Endothelial cell of umbilical vein (primary cell): ENCODE measurements around the gene TMOD2. TPM values are rescaled to one million over a fixed set of nuclear protein-coding genes. Genes with fewer than 3 reads are reported as not detected.

ENCODE experiments used
- BruUV-seq: library from RNA; stranded (reverse); fragments of 400-500 nt; replicated peaks from 2 replicates; lab custom pipeline; 2021; lab: Mats Ljungman, UMichigan
- CTCF ChIA-PET: fragments of 300-600, 350-600 bp; sonication (Branson Sonifier 250); formaldehyde crosslinking; loops from one replicate; lab custom pipeline; 2021; ENCODE audit warnings: antibody characterized with exemption, inconsistent platforms; lab: Charles Lee
- POLR2A ChIA-PET: fragments of 300-600, 350-600 bp; sonication (Branson Sonifier 250); formaldehyde crosslinking; loops from one replicate; lab custom pipeline; 2021; ENCODE audit warnings: antibody characterized with exemption, inconsistent platforms; lab: Charles Lee
- DNase-seq: peaks from one replicate; pipeline ENCODE4 v3.0.0-alpha.2; 2011; ENCODE audit warnings: low read depth, low spot score
- FAIRE-seq: peaks from 2 replicates; lab custom pipeline; 2011; peaks lifted over from hg19 to GRCh38; lab: Jason Lieb, UNC
- H2AFZ ChIP-seq: 2 replicates; pipeline ENCODE4 v1.6.0; 2012; ENCODE audit warnings: low read depth, low read length, control low read depth, inconsistent platforms
- H3K27ac ChIP-seq: 2 replicates; pipeline ENCODE4 v1.5.1; 2011; ENCODE audit warnings: low read depth, mild to moderate bottlenecking, control low read depth, low read length, moderate library complexity; ENCODE audit not compliant: insufficient read depth
- H3K27me3 ChIP-seq, 2 experiments: 2 replicates each; pipeline versions ENCODE4 v1.6.0 to v1.6.1; 2011; ENCODE audit warnings: low read length in 2 of 2, mixed read lengths in 1 of 2; ENCODE audit not compliant: control insufficient read depth in 2 of 2, insufficient read depth in 2 of 2
- H3K36me3 ChIP-seq, 2 experiments: 2 replicates in 1 of 2; 3 replicates in 1 of 2; pipeline ENCODE4 v1.5.1; 2011; ENCODE audit warnings: low read length in 2 of 2, mild to moderate bottlenecking in 1 of 2, moderate library complexity in 1 of 2; ENCODE audit not compliant: control insufficient read depth in 2 of 2, insufficient read depth in 2 of 2; ENCODE audit errors: extremely low read depth in 1 of 2
- H3K4me1 ChIP-seq: 3 replicates; pipeline ENCODE4 v1.5.1; 2011; ENCODE audit warnings: mild to moderate bottlenecking, low read length; ENCODE audit not compliant: control insufficient read depth, insufficient read depth; ENCODE audit errors: extremely low read depth
- H3K4me2 ChIP-seq: 2 replicates; pipeline ENCODE4 v1.6.1; 2011; ENCODE audit warnings: low read length, control low read depth, mixed read lengths; ENCODE audit not compliant: insufficient read depth
- H3K4me3 ChIP-seq, 3 experiments: fragments of 200-600 bp in 1 of 3; sonication (generic), shearing (Covaris generic) in 1 of 3; replicated peaks in 1 of 3; 2 replicates each; pipeline ENCODE4 v1.5.1; 2011 to 2016; ENCODE audit warnings: control low read depth in 3 of 3, low read length in 3 of 3, mild to moderate bottlenecking in 2 of 3, inconsistent platforms in 1 of 3, low read depth in 1 of 3, moderate library complexity in 1 of 3; ENCODE audit not compliant: insufficient read depth in 1 of 3
- H3K79me2 ChIP-seq: 2 replicates; pipeline ENCODE4 v1.6.0; 2012; ENCODE audit warnings: low read length, inconsistent platforms; ENCODE audit not compliant: control insufficient read depth, insufficient read depth
- H3K9ac ChIP-seq: replicated peaks from 2 replicates; pipeline ENCODE3; 2011; ENCODE audit warnings: low read length, control low read depth; ENCODE audit not compliant: insufficient read depth; ENCODE audit errors: extremely low read depth
- H3K9me1 ChIP-seq: replicated peaks from 3 replicates; pipeline ENCODE4 v1.6.0; 2011; ENCODE audit warnings: mild to moderate bottlenecking, low read length; ENCODE audit not compliant: control insufficient read depth, insufficient read depth; ENCODE audit errors: extremely low read depth
- H3K9me3 ChIP-seq: replicated peaks from 2 replicates; pipeline ENCODE4 v1.5.1; 2012; ENCODE audit warnings: low read length, inconsistent platforms; ENCODE audit not compliant: control insufficient read depth, insufficient read depth
- H4K20me1 ChIP-seq: replicated peaks from 2 replicates; pipeline ENCODE3; 2011; ENCODE audit warnings: mild to moderate bottlenecking, low read length; ENCODE audit not compliant: control insufficient read depth, insufficient read depth; ENCODE audit errors: extremely low read depth
- EZH2 ChIP-seq: IDR thresholded peaks from 2 replicates; pipeline ENCODE4 v1.6.1; 2012; ENCODE audit warnings: borderline replicate concordance, low read depth, mild to moderate bottlenecking, moderate library complexity, low read length, inconsistent platforms; ENCODE audit not compliant: severe bottlenecking
- JUN ChIP-seq: IDR thresholded peaks from 2 replicates; pipeline ENCODE4 v1.6.1; 2011; ENCODE audit warnings: borderline replicate concordance, low read depth; ENCODE audit not compliant: insufficient read length, insufficient read depth
- MYC ChIP-seq: IDR thresholded peaks from one replicate; pipeline ENCODE4 v1.6.1; 2011; ENCODE audit warnings: mild to moderate bottlenecking, low read depth, low read length
- POLR2A ChIP-seq: IDR thresholded peaks from 2 replicates; pipeline ENCODE4 v1.6.1; 2012; ENCODE audit warnings: low read depth, mild to moderate bottlenecking, control low read depth, low read length
- POLR2AphosphoS5 ChIP-seq: IDR thresholded peaks from 2 replicates; pipeline ENCODE4 v1.6.1; 2012; ENCODE audit warnings: low read depth, mild to moderate bottlenecking, control low read depth, low read length, moderate library complexity; ENCODE audit not compliant: insufficient read depth
- dilution Hi-C: fragments of 300-500 bp; cut with MboI; formaldehyde crosslinking; loops from one replicate; pipeline ENCODE4 v1.15.0; 2019; ENCODE audit warnings: low sequenced_read_pairs; ENCODE audit not compliant: extremely low pct_ligation_motif_present
- intact Hi-C: fragments of 100-400 bp; cut with micrococcal nuclease; formaldehyde crosslinking; loops from one replicate; pipeline ENCODE4 v1.10.0; 2022
- polyA plus RNA-seq, 4 experiments: library from polyadenylated mRNA; depleted of rRNA in 3 of 4; stranded (reverse) in 3 of 4; unstranded in 1 of 4; fragments of >200 nt; gene quantifications; 2 replicates each; pipeline versions ENCODE4 v1.2.1 to v1.2.3, GENCODE V29; 2011 to 2012; ENCODE audit warnings: missing spikeins in 1 of 4
- total RNA-seq: library from RNA; stranded (reverse); gene quantifications from 2 replicates; pipeline ENCODE4 v1.2.3, GENCODE V29; 2021
- TF ChIP-seq, protein P1 (sequence below): IDR thresholded peaks from 2 replicates; pipeline ENCODE4 v1.6.1; 2011; ENCODE audit not compliant: insufficient read depth, insufficient read length
- TF ChIP-seq, protein P2 (sequence below), 2 donors: IDR thresholded peaks; 1 replicate in 1 of 2; 2 replicates in 1 of 2; pipeline ENCODE4 v1.5.1; 2011; ENCODE audit warnings: low read length in 2 of 2, mild to moderate bottlenecking in 2 of 2, moderate library complexity in 2 of 2, control low read depth in 1 of 2, inconsistent platforms in 1 of 2, low read depth in 1 of 2; ENCODE audit not compliant: insufficient read depth in 1 of 2; ENCODE audit errors: extremely low read depth in 1 of 2

The TMOD2 gene
- total and polyA plus RNA-seq, 2 donors (not counting 3 experiments of a cell fraction or from before 2014, with no cell fraction given), result 0.46 to 2.7 TPM

DNA sequence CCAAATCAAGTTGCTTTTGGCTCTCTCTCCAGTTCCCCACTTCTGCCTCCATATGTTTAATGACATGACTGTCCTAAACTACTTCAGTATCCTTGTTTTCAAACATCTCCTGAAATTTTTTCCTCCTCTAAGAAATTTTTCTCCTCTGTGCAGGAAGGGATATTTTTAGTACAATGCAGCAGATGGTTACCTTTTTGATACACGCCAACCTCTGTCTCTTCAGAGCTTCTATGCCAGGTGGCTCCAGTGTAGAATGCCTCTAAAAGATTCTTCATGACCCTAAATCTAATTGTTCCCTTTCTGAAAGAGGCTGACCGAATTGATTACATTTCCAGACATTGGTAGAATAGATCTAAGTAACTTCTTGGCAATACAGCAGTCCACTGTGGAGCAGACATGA, 111.7 kb downstream of the TMOD2 start:
- Histone ChIP-seq H3K4me3 (no peak overlapping the region), H3K79me2 (peaks cover 71% of the 10 kb centered on the region), H3K36me3 (peaks cover 6 to 7% of the 10 kb centered on the region in 2 experiments), H3K4me2 (no peak overlapping the region), H2AFZ (no peak overlapping the region), H4K20me1 (peaks cover 4% of the 10 kb centered on the region), H3K9me1 (no peaks in the 10 kb centered on the region), H3K9ac (no peak overlapping the region), H3K9me3 (no peaks in the 10 kb centered on the region), H3K27ac (no peak overlapping the region), H3K4me1 (peaks cover 9% of the 10 kb centered on the region), H3K27me3 (no peaks in the 10 kb centered on the region)
- FAIRE-seq, result no peak
- ChIA-PET POLR2A (no interaction called here), CTCF (interaction anchor here (1.1 to 2.1 kb wide), 3 partner anchors 11 to 25 kb away, joined by 3 to 11 read pairs (median 6); no protein-coding TSS in a partner anchor)
- TF ChIP-seq, protein P1, sequence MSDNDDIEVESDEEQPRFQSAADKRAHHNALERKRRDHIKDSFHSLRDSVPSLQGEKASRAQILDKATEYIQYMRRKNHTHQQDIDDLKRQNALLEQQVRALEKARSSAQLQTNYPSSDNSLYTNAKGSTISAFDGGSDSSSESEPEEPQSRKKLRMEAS, result no peak
- TF ChIP-seq EZH2, result no peak
- no peak for TF ChIP-seq MYC
- TF ChIP-seq POLR2A, result no peak
- TF ChIP-seq, protein P2, sequence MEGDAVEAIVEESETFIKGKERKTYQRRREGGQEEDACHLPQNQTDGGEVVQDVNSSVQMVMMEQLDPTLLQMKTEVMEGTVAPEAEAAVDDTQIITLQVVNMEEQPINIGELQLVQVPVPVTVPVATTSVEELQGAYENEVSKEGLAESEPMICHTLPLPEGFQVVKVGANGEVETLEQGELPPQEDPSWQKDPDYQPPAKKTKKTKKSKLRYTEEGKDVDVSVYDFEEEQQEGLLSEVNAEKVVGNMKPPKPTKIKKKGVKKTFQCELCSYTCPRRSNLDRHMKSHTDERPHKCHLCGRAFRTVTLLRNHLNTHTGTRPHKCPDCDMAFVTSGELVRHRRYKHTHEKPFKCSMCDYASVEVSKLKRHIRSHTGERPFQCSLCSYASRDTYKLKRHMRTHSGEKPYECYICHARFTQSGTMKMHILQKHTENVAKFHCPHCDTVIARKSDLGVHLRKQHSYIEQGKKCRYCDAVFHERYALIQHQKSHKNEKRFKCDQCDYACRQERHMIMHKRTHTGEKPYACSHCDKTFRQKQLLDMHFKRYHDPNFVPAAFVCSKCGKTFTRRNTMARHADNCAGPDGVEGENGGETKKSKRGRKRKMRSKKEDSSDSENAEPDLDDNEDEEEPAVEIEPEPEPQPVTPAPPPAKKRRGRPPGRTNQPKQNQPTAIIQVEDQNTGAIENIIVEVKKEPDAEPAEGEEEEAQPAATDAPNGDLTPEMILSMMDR (IDR thresholded peaks at IDR 0.05; ENCODE audit: extremely low read depth in 1 of 2, insufficient read depth in 1 of 2, low read depth in 1 of 2, low read length in 2 of 2), result no peak
- no peak for TF ChIP-seq POLR2AphosphoS5
- no peak for TF ChIP-seq JUN
- dilution Hi-C loops, result no loop called here
- intact Hi-C loops, result loop anchor here (2.0 kb wide), 1 partner anchor 16 kb away; no protein-coding TSS in a partner anchor
- DNase-seq, result no peak
- BruUV-seq, result no TSS peak
